Trophoblast cell (in vitro differentiated cells and primary cell): Measurements from ENCODE around the gene BEGAIN.

Source experiments
- DNase-seq, 2 donors: peaks; one replicate each; pipeline ENCODE4 v3.0.0-alpha.2; 2016
- H2AFZ ChIP-seq: 2 replicates; pipeline ENCODE4 v1.6.1; 2013; ENCODE audit warnings: low read length, moderate library complexity, mild to moderate bottlenecking; ENCODE audit not compliant: insufficient read depth, poor library complexity
- H2AK5ac ChIP-seq: 2 replicates; pipeline ENCODE4 v1.6.1; 2013; ENCODE audit warnings: mild to moderate bottlenecking, low read length
- H2BK120ac ChIP-seq: 2 replicates; pipeline ENCODE4 v1.6.1; 2013; ENCODE audit warnings: low read length, mild to moderate bottlenecking, moderate library complexity; ENCODE audit not compliant: insufficient read depth, poor library complexity
- H2BK12ac ChIP-seq: 2 replicates; pipeline ENCODE4 v1.6.1; 2013; ENCODE audit warnings: mild to moderate bottlenecking, low read length, moderate library complexity
- H2BK5ac ChIP-seq: 2 replicates; pipeline ENCODE4 v1.6.1; 2013; ENCODE audit warnings: low read length, low read depth, moderate library complexity, mild to moderate bottlenecking; ENCODE audit not compliant: poor library complexity
- H3K14ac ChIP-seq: 2 replicates; pipeline ENCODE4 v1.6.1; 2013; ENCODE audit warnings: mild to moderate bottlenecking, low read length
- H3K18ac ChIP-seq: 2 replicates; pipeline ENCODE4 v1.6.1; 2013; ENCODE audit warnings: mild to moderate bottlenecking, low read length
- H3K23ac ChIP-seq: 2 replicates; pipeline ENCODE4 v1.6.1; 2013; ENCODE audit warnings: low read length
- H3K27ac ChIP-seq: 2 replicates; pipeline ENCODE4 v1.5.1; 2013; ENCODE audit warnings: low read depth, mild to moderate bottlenecking, inconsistent platforms, low read length, moderate library complexity
- H3K27me3 ChIP-seq: 2 replicates; pipeline ENCODE4 v1.6.1; 2013; ENCODE audit warnings: inconsistent platforms, mild to moderate bottlenecking, low read length, moderate library complexity; ENCODE audit not compliant: insufficient read depth
- H3K36me3 ChIP-seq, 2 experiments: 1 replicate in 1 of 2; 2 replicates in 1 of 2; pipeline ENCODE4 v1.6.1; 2013; ENCODE audit warnings: low read length in 2 of 2, mild to moderate bottlenecking in 2 of 2, moderate library complexity in 1 of 2; ENCODE audit not compliant: insufficient read depth in 2 of 2, control insufficient read depth in 1 of 2
- H3K4ac ChIP-seq: 2 replicates; pipeline ENCODE4 v1.6.1; 2013; ENCODE audit warnings: low read depth, mild to moderate bottlenecking, low read length, moderate library complexity
- H3K4me1 ChIP-seq, 2 experiments: 1 replicate in 1 of 2; 2 replicates in 1 of 2; pipeline ENCODE4 v1.6.1; 2013; ENCODE audit warnings: low read length in 2 of 2, mild to moderate bottlenecking in 2 of 2, moderate library complexity in 1 of 2; ENCODE audit not compliant: insufficient read depth in 2 of 2, control insufficient read depth in 1 of 2
- H3K4me2 ChIP-seq: 2 replicates; pipeline ENCODE4 v1.6.1; 2013; ENCODE audit warnings: inconsistent platforms, mild to moderate bottlenecking, low read length, moderate library complexity
- H3K4me3 ChIP-seq: 2 replicates; pipeline ENCODE4 v1.5.1; 2013; ENCODE audit warnings: mild to moderate bottlenecking, low read depth, low read length, inconsistent platforms
- H3K79me1 ChIP-seq: one replicate; pipeline ENCODE4 v1.6.1; 2013; ENCODE audit warnings: low read length
- H3K79me2 ChIP-seq: 2 replicates; pipeline ENCODE4 v1.6.1; 2013; ENCODE audit warnings: low read length, mild to moderate bottlenecking; ENCODE audit not compliant: control insufficient read depth, insufficient read depth, poor library complexity
- H3K9ac ChIP-seq: 2 replicates; pipeline ENCODE4 v1.6.1; 2013; ENCODE audit warnings: mild to moderate bottlenecking, low read length
- H3K9me3 ChIP-seq: 2 replicates; pipeline ENCODE4 v1.6.1; 2013; ENCODE audit warnings: low read depth, mild to moderate bottlenecking, control low read depth, inconsistent platforms, low read length; ENCODE audit not compliant: insufficient read depth
- H4K12ac ChIP-seq: 2 replicates; pipeline ENCODE4 v1.6.1; 2013; ENCODE audit warnings: low read depth, mild to moderate bottlenecking, low read length, moderate library complexity
- H4K8ac ChIP-seq: 2 replicates; pipeline ENCODE4 v1.6.1; 2013; ENCODE audit warnings: low read depth, mild to moderate bottlenecking, low read length, moderate library complexity
- H4K91ac ChIP-seq: one replicate; pipeline ENCODE4 v1.6.1; 2013; ENCODE audit warnings: low read depth, mild to moderate bottlenecking, low read length, moderate library complexity
- WGBS: extraction: QIAGEN DNeasy Blood & Tissue Kit; methylation state at CpG from one replicate; pipeline ENCODE4 v1.1.7; 2013; ENCODE audit warnings: missing lambda C conversion rate; ENCODE audit not compliant: insufficient read length, insufficient coverage; ENCODE audit errors: extremely low coverage; 5-methylcytosine and 5-hydroxymethylcytosine counted together

Gene BEGAIN

GRCh38 chr14:100530270-100531072 lies 56.7 kb downstream of the BEGAIN start:
- Histone ChIP-seq H2AFZ (no peak overlapping the region), H2BK5ac (no peak overlapping the region), H3K4me1 (no peaks in the 10 kb centered on the region), H3K27ac (no peak overlapping the region), H3K23ac (no peak overlapping the region), H4K12ac (no peak overlapping the region), H4K91ac (no peak overlapping the region), H3K79me2 (no peaks in the 10 kb centered on the region), H3K79me1 (no peaks in the 10 kb centered on the region), H3K27me3 (no peaks in the 10 kb centered on the region), H3K4me2 (no peak overlapping the region), H3K4ac (no peak overlapping the region), H2BK12ac (no peak overlapping the region), H2AK5ac (no peak overlapping the region), H4K8ac (no peak overlapping the region), H3K9ac (no peak overlapping the region), H3K9me3 (peaks cover 8% of the 10 kb centered on the region), H2BK120ac (no peak overlapping the region), H3K36me3 (peaks cover 0 to 4% of the 10 kb centered on the region in 2 experiments), H3K4me3 (no peak overlapping the region), H3K18ac (no peak overlapping the region), H3K14ac (no peak overlapping the region)
- no peak for DNase-seq
- no CpG with 5 or more reads among the region's 13 CpGs for WGBS

DNA sequence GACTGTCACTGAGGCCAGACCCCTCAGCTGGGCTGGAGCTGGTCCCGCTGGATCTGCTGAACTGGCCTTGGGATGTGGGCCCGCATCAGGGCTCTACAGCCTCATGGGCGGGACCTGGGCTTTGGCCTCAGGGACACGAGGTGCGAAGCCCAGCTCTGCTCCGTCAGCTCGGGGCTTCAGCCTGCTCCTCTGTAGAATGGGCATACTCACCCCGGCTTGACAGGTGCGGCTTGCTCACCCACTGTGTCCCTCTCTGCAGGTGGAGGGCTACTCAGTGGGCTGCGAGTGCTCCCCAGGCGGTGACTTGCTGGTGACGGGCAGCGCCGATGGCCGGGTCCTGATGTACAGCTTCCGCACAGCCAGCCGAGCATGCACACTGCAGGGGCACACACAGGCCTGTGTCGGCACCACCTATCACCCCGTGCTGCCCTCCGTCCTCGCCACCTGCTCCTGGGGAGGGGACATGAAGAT lies 57.6 kb downstream of the BEGAIN start:
- WGBS: no CpG with 5 or more reads among the region's 21 CpGs
- Histone ChIP-seq H3K18ac (no peak overlapping the region), H3K79me1 (no peaks in the 10 kb centered on the region), H4K8ac (no peak overlapping the region), H4K12ac (no peak overlapping the region), H2AFZ (no peak overlapping the region), H3K9ac (no peak overlapping the region), H3K14ac (no peak overlapping the region), H2AK5ac (no peak overlapping the region), H3K9me3 (peaks cover 8% of the 10 kb centered on the region), H3K36me3 (peaks cover 0 to 4% of the 10 kb centered on the region in 2 experiments), H3K27ac (no peak overlapping the region), H4K91ac (no peak overlapping the region), H3K4me2 (no peak overlapping the region), H3K4ac (no peak overlapping the region), H2BK120ac (no peak overlapping the region), H3K4me3 (no peak overlapping the region), H3K27me3 (no peaks in the 10 kb centered on the region), H3K4me1 (no peaks in the 10 kb centered on the region), H2BK12ac (no peak overlapping the region), H3K79me2 (no peaks in the 10 kb centered on the region), H2BK5ac (no peak overlapping the region), H3K23ac (no peak overlapping the region)
- no peak for DNase-seq

- DNase-seq: no peak
- Histone ChIP-seq H3K27ac (no peak overlapping the region), H4K8ac (no peak overlapping the region), H3K4me3 (no peak overlapping the region), H3K9ac (no peak overlapping the region), H4K12ac (no peak overlapping the region), H2AK5ac (no peak overlapping the region), H3K4ac (no peak overlapping the region), H3K23ac (no peak overlapping the region), H3K4me1 (no peaks in the 10 kb centered on the region), H2BK12ac (no peak overlapping the region), H3K79me1 (no peaks in the 10 kb centered on the region), H3K27me3 (no peaks in the 10 kb centered on the region), H2BK120ac (no peak overlapping the region), H3K4me2 (no peak overlapping the region), H3K18ac (no peak overlapping the region), H3K14ac (no peak overlapping the region), H2AFZ (no peak overlapping the region), H2BK5ac (no peak overlapping the region), H3K9me3 (peaks cover 8% of the 10 kb centered on the region), H3K79me2 (no peaks in the 10 kb centered on the region), H4K91ac (no peak overlapping the region), H3K36me3 (peaks cover 0 to 4% of the 10 kb centered on the region in 2 experiments)
- WGBS: no CpG with 5 or more reads among the region's 10 CpGs
Observed at GRCh38 chr14:100528962-100529560, 58.2 kb downstream of the BEGAIN start.

DNA sequence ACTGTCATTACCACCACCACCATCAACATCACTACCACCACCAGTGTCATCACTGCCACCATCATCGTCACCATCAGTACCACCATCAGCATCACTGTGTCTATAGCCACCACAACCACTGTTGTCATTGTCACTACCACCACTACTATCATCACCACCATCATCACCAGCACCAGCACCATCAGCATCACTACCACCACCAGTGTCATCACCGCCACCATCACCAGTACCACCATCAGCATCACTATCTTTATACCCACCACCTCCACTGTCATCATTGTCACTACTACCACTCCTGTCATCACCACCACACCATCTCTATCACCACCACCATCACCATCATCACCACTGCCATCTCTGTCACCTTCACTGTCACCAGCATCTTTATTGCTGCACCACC lies 60.6 kb downstream of the BEGAIN start:
- no peak overlapping the region for H3K27ac ChIP-seq
- no peak overlapping the region for H2BK120ac ChIP-seq
- H4K8ac ChIP-seq: no peak overlapping the region
- no peak overlapping the region for H4K91ac ChIP-seq
- H3K79me2 ChIP-seq: no peaks in the 10 kb centered on the region
- H3K4me1 ChIP-seq: no peaks in the 10 kb centered on the region
- no peak overlapping the region for H2BK12ac ChIP-seq
- H3K27me3 ChIP-seq: no peaks in the 10 kb centered on the region
- H3K9ac ChIP-seq: peak overlapping the region; percentile 1
- no peak overlapping the region for H4K12ac ChIP-seq
- H3K18ac ChIP-seq: no peak overlapping the region
- no peak overlapping the region for H2BK5ac ChIP-seq
- no peak overlapping the region for H3K14ac ChIP-seq
- H3K9me3 ChIP-seq: peaks cover 8% of the 10 kb centered on the region
- peak overlapping the region; percentile 53 for H3K4me3 ChIP-seq
- DNase-seq: no peak
- no CpG with 5 or more reads among the region's 2 CpGs for WGBS
- H2AFZ ChIP-seq: no peak overlapping the region
- H3K4ac ChIP-seq: no peak overlapping the region
- H2AK5ac ChIP-seq: no peak overlapping the region
- no peaks in the 10 kb centered on the region for H3K79me1 ChIP-seq
- peaks cover 0 to 4% of the 10 kb centered on the region in 2 experiments for H3K36me3 ChIP-seq
- peak overlapping the region; percentile 25 for H3K23ac ChIP-seq
- no peak overlapping the region for H3K4me2 ChIP-seq
